GM21619 (cell line): ENCODE data around the gene SEZ6L2.
"Not testable (repeated sequence)": the region's sequence is repeated elsewhere in the genome, so short reads cannot be mapped to it uniquely, and the experiment has no call there.

ENCODE experiments used
- ATAC-seq: cut with Tn5 transposase; IDR thresholded peaks from one replicate; pipeline ENCODE4 v1.9.1; 2021; ENCODE audit not compliant: unreplicated experiment

Gene SEZ6L2

DNA sequence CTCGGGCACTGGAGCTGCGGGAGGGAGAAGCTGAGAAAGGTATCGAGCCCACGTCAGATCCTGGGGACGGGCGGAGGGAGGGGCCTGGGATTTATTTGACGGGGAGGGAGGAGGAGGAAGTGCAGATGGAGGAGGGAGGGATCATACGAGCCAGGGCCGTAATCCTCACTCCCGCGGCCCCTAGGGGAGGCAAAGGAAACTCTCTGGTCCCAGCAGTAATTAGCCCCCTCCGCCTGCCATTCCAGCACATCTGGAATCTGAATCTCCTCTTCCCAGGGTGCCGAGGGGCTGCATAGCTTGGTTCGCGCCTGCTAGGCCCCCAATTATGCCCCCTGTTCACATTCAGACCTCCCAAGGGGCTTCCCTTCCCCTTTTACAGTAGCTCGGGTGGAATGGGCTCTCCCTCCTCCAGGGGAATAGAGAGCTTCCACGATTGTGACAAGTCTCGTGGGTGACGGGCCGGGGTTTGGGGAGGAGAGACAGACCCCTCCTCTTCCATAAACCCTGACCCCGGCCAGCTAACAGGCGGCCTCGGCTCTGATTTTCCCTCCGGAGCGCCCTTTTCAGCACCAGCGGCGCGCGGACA, at the start of gene SEZ6L2:
TSS of gene SEZ6L2 (minus strand) at position 35 of the 586 bp plus-strand sequence. CDS start 531 bp downstream, outside the sequence.
- no peak for ATAC-seq

GRCh38 chr16:29947897-29948296, 48.5 kb upstream of the SEZ6L2 start:
- no peak for ATAC-seq

- ATAC-seq = no peak
These were observed 44.8 kb upstream of the SEZ6L2 start for GRCh38 chr16:29943846-29944799.

- no peak for ATAC-seq
These were observed 41.3 kb upstream of the SEZ6L2 start for GRCh38 chr16:29940656-29941055.

GRCh38 chr16:29931750-29932149, 32.4 kb upstream of the SEZ6L2 start:
- ATAC-seq = not testable (repeated sequence)

DNA sequence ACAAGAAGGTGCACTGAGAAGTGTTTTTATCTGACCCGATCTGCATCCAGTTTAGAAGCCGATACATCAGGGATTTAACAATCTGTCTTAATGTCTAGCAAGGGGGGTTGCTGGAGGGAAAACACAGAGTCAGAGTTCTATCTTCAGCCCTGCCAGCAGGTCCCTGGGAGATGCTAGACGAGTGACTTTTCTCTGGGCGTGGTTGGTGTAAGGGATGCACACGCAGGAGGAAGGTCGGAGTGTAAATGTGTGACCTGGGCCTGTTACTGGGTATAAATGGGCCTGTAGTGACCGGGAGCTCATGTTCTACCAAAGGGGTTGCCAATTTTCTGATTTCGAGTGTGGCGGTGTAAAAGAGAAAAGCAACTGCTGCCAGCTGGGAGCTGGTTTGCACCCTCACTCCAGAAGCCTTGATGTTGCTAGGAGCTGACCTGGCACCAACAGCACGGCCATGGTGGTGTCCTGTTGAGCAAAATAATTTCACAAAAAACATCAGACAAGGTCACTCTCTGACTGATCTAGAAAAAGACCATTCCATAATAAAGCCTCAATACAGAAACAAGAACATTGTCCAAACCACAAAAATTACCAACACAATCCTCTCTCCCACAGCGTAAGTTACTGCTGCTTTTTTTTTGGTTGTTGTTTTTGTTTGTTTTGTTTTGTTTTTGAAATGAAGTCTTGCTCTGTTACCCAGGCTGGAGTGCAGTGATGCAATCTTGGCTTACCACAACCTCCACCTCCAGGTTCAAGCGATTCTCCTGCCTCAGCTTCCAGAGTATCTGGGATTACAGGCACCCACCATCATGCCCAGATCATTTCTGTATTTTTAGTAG, 27.9 kb upstream of the SEZ6L2 start:
- no peak for ATAC-seq

DNA sequence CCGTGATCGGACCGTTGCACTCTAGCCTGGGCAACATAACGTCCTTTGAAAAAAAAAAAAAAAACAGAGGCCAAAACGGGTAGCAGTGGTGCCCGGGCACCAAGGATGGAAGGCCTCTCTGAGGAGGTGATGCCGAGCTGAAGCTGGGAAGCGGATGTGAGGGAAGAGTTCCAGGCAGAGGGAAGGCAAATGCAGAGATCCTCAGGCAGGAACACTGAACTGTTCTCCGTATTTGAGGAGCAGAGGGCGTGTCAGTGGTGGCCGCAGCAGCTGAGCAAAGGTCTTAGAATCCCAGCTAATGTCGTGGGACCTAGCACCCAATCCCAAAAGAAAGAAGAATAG, 27.3 kb upstream of the SEZ6L2 start:
- ATAC-seq = no peak

GRCh38 chr16:29925781-29926710, 26.7 kb upstream of the SEZ6L2 start, which contains the start of gene KCTD13:
Gene KCTD13, minus strand, starts transcription at chr16:29926226. Its CDS starts 193 bp downstream, at chr16:29926033.
- peak; percentile 82 for ATAC-seq

- ATAC-seq = no peak
These were observed 25.9 kb upstream of the SEZ6L2 start for GRCh38 chr16:29925105-29925756.

DNA sequence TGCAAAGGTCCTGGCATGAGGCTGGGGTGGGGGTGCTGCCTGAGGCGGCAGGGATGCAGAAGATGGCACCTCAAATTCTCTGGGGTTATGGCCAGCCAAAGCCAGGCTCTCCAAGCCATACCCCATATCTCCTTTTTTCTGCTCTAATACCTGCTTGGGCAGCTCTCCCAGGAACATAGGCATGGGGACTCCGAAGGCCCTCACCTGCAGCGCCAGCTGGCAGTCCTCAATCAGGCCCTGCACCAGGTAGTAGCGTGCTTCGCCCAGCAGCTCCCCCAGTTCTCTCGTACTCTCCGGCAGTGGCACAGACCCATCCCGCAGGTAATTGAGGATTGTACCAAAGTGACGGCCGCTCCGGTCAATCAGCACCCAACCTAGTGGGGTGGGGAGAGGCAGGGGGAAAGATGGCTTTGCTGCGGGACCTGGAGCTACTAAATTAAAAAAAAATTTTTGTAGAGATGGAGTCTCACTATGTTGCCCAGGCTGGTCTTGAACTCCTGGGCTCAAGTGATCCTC, 23.7 kb upstream of the SEZ6L2 start:
- ATAC-seq = no peak

DNA sequence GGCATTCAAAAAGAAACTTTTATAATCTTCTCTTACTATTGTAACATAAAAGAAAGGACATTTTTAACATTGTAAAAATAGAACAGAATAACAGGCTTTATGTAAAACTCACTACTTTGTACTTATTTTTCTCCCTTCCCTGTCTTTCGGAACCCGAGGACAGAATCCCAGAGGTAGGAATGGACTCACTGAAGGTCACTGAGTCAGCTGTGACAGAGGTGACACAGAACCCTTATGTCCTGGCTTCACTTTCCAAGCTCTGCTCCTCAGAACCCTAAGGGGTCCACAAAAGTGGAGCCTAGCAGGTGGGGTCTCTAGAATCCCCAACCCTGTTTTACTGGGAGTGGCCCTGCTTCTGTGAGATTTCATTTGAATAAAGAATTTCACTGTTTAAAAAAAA, 23.0 kb upstream of the SEZ6L2 start:
- no peak for ATAC-seq

- no peak for ATAC-seq
These were observed 21.7 kb upstream of the SEZ6L2 start for GRCh38 chr16:29921034-29921385.

DNA sequence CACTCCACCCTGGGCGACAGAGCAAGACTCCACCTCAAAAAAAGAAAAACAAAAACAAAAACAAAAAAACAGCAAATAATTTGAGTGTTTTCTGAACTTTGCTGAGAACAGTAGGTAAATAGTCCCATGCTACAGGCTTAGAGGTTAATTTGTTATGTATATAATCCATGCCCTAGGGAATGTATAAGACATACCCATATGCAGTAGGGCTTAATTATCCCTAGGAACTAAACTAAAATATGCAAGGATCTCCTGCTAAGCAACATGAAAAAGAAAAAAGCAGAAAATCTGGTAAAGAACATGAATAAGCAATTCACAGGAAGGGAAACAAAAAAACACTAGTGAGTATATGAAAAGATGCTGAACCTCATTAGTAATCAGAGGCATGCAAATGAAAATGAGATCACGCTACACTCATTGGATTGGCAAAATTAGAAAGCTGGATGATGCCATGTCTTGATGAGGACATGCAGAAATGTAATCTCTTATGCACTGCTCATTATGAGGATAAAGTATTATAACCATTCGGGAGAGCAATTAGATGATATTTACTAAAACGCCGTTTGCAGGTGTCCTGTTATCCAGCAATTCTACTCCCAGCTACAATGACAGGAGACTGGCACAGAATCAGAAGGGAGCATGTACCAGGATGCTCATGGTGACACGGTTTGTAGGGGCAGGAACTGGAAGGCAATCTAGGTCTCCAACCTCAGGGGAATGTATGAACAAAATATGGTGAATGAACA, 21.1 kb upstream of the SEZ6L2 start:
- no peak for ATAC-seq

- ATAC-seq = no peak
These were observed 17.6 kb upstream of the SEZ6L2 start for GRCh38 chr16:29916979-29917378.

- no peak for ATAC-seq
These were observed 16.4 kb upstream of the SEZ6L2 start for GRCh38 chr16:29915590-29916247.

DNA sequence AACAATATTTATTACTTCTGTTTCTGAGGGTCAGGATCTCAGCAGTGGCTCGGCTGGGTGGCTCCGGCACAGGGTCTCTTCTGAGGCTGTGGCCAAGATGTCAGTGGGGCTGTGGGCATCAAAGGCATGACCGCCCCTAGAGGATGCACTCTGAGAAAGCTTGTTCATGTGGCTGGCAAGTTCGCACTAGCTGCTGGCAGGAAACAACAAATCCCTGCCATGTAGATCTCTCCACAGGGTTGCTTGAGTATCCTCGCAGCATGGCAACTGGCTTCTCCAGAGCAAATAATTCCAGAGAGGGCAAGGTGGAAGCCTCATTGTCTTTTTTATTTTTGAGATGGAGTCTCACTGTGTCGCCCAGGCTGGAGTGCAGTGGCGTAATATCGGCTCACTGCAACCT, 14.2 kb upstream of the SEZ6L2 start:
- no peak for ATAC-seq

- no peak for ATAC-seq
These were observed 12.7 kb upstream of the SEZ6L2 start for GRCh38 chr16:29912087-29912486.

- ATAC-seq = no peak
These were observed 12.3 kb upstream of the SEZ6L2 start for GRCh38 chr16:29911676-29912010.
